PC-3 (cell line): ENCODE measurements around the gene CCRL2. TPM values are rescaled to one million over a fixed set of nuclear protein-coding genes. Genes with fewer than 3 reads are reported as not detected.
"Not testable (repeated sequence)": the region's sequence is repeated elsewhere in the genome, so short reads cannot be mapped to it uniquely, and the experiment has no call there.

Experiments used
- ATAC-seq: fragments of 200-7000 bp; cut with Tn5 transposase; 2 replicates; pipeline ENCODE4 v1.9.1; 2020; ENCODE audit warnings: mild to moderate bottlenecking, moderate library complexity
- BruUV-seq: library from RNA; stranded (reverse); fragments of 400-500 nt; replicated peaks from 2 replicates; lab custom pipeline; 2021; lab: Mats Ljungman, UMichigan
- CTCF ChIA-PET: fragments of 300-600 bp; sonication (Branson Sonifier 250); formaldehyde crosslinking; loops from one replicate; lab custom pipeline; 2022; ENCODE audit warnings: antibody characterized with exemption; lab: Charles Lee
- POLR2A ChIA-PET: fragments of 300-600 bp; sonication (Branson Sonifier 250); formaldehyde crosslinking; loops from one replicate; lab custom pipeline; 2022; ENCODE audit warnings: antibody characterized with exemption; ENCODE audit not compliant: unreplicated experiment; lab: Charles Lee
- DNase-seq: peaks from one replicate; pipeline ENCODE4 v3.0.0-alpha.2; 2015
- H2AFZ ChIP-seq: fragments of 300-600 bp; sonication (generic); 2 replicates; pipeline ENCODE4 v1.6.0; 2016; ENCODE audit warnings: antibody characterized with exemption, low read length
- H3F3A ChIP-seq: fragments of 300-600 bp; sonication (generic); one replicate; pipeline ENCODE4 v1.6.0; 2017; ENCODE audit warnings: antibody characterized with exemption, low read length, control low read depth, mild to moderate bottlenecking; ENCODE audit not compliant: unreplicated experiment
- H3K27ac ChIP-seq: fragments of 300-600 bp; sonication (generic); 2 replicates; pipeline ENCODE4 v1.5.1; 2016; ENCODE audit warnings: mild to moderate bottlenecking, low read length
- H3K27me3 ChIP-seq: fragments of 300-600 bp; sonication (generic); 2 replicates; pipeline ENCODE4 v1.6.1; 2016; ENCODE audit warnings: low read length, mixed read lengths
- H3K36me3 ChIP-seq: fragments of 300-600 bp; sonication (generic); 2 replicates; pipeline ENCODE4 v1.6.1; 2016; ENCODE audit warnings: low read depth, mixed run types, low read length, mixed read lengths
- H3K4me1 ChIP-seq: fragments of 300-600 bp; sonication (generic); 2 replicates; pipeline ENCODE4 v1.5.1; 2016; ENCODE audit warnings: low read length; ENCODE audit not compliant: insufficient read depth
- H3K4me2 ChIP-seq: fragments of 300-600 bp; sonication (generic); 2 replicates; pipeline ENCODE4 v1.6.0; 2016; ENCODE audit warnings: low read length
- H3K4me3 ChIP-seq: fragments of 300-600 bp; sonication (generic); 2 replicates; pipeline ENCODE4 v1.5.1; 2016; ENCODE audit warnings: mild to moderate bottlenecking, low read length, mixed read lengths
- H3K79me2 ChIP-seq: fragments of 300-600 bp; sonication (generic); 2 replicates; pipeline ENCODE4 v1.6.1; 2017; ENCODE audit warnings: low read length, mixed read lengths
- H3K9ac ChIP-seq: fragments of 300-600 bp; sonication (generic); 2 replicates; pipeline ENCODE4 v1.6.0; 2016; ENCODE audit warnings: mild to moderate bottlenecking, low read length
- H3K9me2 ChIP-seq: fragments of 300-600 bp; sonication (generic); replicated peaks from 2 replicates; pipeline ENCODE4 v1.6.1; 2016; ENCODE audit warnings: mixed run types, low read length, mixed read lengths
- H3K9me3 ChIP-seq: fragments of 300-600 bp; sonication (generic); 2 replicates; pipeline ENCODE4 v1.6.1; 2016; ENCODE audit warnings: low read length, mixed read lengths
- H4K20me1 ChIP-seq: fragments of 300-600 bp; sonication (generic); 2 replicates; pipeline ENCODE4 v1.6.1; 2016; ENCODE audit warnings: low read length, mixed read lengths
- EZH2 ChIP-seq: fragments of 300-600 bp; sonication (generic); IDR thresholded peaks from one replicate; pipeline ENCODE4 v1.6.1; 2017; ENCODE audit warnings: antibody characterized with exemption, mild to moderate bottlenecking, low read length; ENCODE audit not compliant: unreplicated experiment
- EZH2phosphoT487 ChIP-seq: fragments of 300-600 bp; sonication (generic); IDR thresholded peaks from 2 replicates; pipeline ENCODE4 v1.6.1; 2018; ENCODE audit warnings: mild to moderate bottlenecking, antibody characterized with exemption, low read length, borderline replicate concordance
- intact Hi-C: fragments of 100-400 bp; cut with micrococcal nuclease; formaldehyde crosslinking; loops from 2 replicates; pipeline ENCODE4 v1.9.0; 2023
- total RNA-seq: library from RNA; depleted of rRNA; stranded (reverse); fragments of >200 nt; gene quantifications from 2 replicates; pipeline ENCODE4 v1.2.3, GENCODE V29; 2014
- TF ChIP-seq, protein P1 (sequence below): fragments of 300-600 bp; sonication (generic); conservative IDR thresholded peaks from 2 replicates; pipeline ENCODE4 v1.5.1; 2017; ENCODE audit warnings: antibody characterized with exemption, low read depth, mild to moderate bottlenecking, low read length

Gene CCRL2
- total RNA-seq, 1 experiment from 2014 or later, result 5.5 TPM

DNA sequence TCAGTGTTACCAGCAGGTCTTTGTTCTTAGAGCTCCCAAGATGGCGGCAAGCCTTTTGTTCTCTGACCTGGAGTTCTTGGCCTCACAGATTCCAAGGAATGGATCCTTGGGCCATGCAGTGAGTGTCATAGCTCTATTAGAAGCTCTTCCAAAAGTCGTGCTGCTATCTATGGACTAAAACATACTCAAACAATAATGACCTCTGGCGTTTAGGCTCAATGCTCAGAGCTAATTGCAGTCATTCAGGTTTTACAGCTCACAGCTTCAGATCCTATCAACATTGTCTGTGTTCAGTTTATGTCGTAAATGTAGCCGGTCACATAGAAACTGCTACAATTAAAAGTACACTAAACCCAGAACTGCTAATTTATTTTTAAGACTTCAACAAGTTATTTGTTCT is 22.2 kb downstream of the CCRL2 start:
- Histone ChIP-seq H3K4me1 (peaks cover 44% of the 10 kb centered on the region), H3K9me3 (0 out of 2 replicates have a peak, but pooled peaks cover 6% of the 10 kb centered on the region), H3K36me3 (no peaks in the 10 kb centered on the region), H2AFZ (peak overlapping the region; percentile 11), H3K9me2 (no peaks in the 10 kb centered on the region), H4K20me1 (no peaks in the 10 kb centered on the region), H3K9ac (no peak overlapping the region), H3F3A (no peaks in the 10 kb centered on the region), H3K4me2 (peak overlapping the region; percentile 16; the same call in 1 of the 2 replicates), H3K27ac (peak overlapping the region; percentile 65), H3K4me3 (no peak overlapping the region), H3K79me2 (no peaks in the 10 kb centered on the region), H3K27me3 (no peaks in the 10 kb centered on the region)
- ChIA-PET CTCF (interaction anchor here (0.6 to 1.3 kb wide), 2 partner anchors 18 to 129 kb away, joined by 3 to 5 read pairs; no protein-coding TSS in a partner anchor), POLR2A (interaction anchor here (0.6 kb wide), 1 partner anchor 131 kb away, joined by 5 read pairs; no protein-coding TSS in a partner anchor)
- BruUV-seq, result TSS peak; percentile 96
- DNase-seq (peak; percentile 21), ATAC-seq (peak; percentile 5; the same call in 1 of the 2 replicates)
- TF ChIP-seq, protein P1, sequence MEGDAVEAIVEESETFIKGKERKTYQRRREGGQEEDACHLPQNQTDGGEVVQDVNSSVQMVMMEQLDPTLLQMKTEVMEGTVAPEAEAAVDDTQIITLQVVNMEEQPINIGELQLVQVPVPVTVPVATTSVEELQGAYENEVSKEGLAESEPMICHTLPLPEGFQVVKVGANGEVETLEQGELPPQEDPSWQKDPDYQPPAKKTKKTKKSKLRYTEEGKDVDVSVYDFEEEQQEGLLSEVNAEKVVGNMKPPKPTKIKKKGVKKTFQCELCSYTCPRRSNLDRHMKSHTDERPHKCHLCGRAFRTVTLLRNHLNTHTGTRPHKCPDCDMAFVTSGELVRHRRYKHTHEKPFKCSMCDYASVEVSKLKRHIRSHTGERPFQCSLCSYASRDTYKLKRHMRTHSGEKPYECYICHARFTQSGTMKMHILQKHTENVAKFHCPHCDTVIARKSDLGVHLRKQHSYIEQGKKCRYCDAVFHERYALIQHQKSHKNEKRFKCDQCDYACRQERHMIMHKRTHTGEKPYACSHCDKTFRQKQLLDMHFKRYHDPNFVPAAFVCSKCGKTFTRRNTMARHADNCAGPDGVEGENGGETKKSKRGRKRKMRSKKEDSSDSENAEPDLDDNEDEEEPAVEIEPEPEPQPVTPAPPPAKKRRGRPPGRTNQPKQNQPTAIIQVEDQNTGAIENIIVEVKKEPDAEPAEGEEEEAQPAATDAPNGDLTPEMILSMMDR, result no peak
- intact Hi-C loops, result loop anchor here (2.0 to 5.0 kb wide), 4 partner anchors 48 to 212 kb away; no protein-coding TSS in a partner anchor

DNA sequence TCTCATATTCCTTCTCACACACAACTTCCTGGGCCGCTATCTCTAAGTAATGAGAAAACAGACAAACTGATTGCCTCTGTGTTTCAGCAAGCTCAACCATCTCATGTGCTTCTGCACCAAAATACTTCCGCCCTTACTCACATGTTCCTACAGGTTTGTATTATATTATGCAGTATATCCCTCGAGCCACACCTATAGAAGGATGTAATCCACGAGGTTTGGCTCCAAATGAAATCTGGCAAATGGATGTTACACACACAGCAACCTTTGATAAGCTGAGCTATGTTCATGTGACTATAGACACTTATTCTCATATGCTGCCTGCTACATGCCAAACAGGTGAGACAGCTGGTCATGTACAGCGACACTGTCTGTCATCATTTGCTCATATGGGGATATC is 22.6 kb downstream of the CCRL2 start:
- Histone ChIP-seq H2AFZ (peak overlapping the region; percentile 11), H3F3A (no peaks in the 10 kb centered on the region), H3K9me3 (0 out of 2 replicates have a peak, but pooled peaks cover 6% of the 10 kb centered on the region), H3K36me3 (no peaks in the 10 kb centered on the region), H3K9ac (no peak overlapping the region), H4K20me1 (no peaks in the 10 kb centered on the region), H3K79me2 (no peaks in the 10 kb centered on the region), H3K4me1 (peaks cover 44% of the 10 kb centered on the region), H3K4me2 (peak overlapping the region; percentile 16; the same call in 1 of the 2 replicates), H3K27me3 (no peaks in the 10 kb centered on the region), H3K27ac (peak overlapping the region; percentile 65), H3K4me3 (no peak overlapping the region), H3K9me2 (no peaks in the 10 kb centered on the region)
- ChIA-PET POLR2A (interaction anchor here (0.6 kb wide), 1 partner anchor 131 kb away, joined by 5 read pairs; no protein-coding TSS in a partner anchor), CTCF (interaction anchor here (1.3 kb wide), 1 partner anchor 129 kb away, joined by 5 read pairs; no protein-coding TSS in a partner anchor)
- intact Hi-C loops, result loop anchor here (2.0 to 5.0 kb wide), 4 partner anchors 49 to 212 kb away; no protein-coding TSS in a partner anchor
- BruUV-seq, result no TSS peak
- DNase-seq, result peak; percentile 84
- ATAC-seq, result peak; percentile 79
- no peak for TF ChIP-seq EZH2phosphoT487
- no peak for TF ChIP-seq EZH2
- TF ChIP-seq, protein P1, result no peak

DNA sequence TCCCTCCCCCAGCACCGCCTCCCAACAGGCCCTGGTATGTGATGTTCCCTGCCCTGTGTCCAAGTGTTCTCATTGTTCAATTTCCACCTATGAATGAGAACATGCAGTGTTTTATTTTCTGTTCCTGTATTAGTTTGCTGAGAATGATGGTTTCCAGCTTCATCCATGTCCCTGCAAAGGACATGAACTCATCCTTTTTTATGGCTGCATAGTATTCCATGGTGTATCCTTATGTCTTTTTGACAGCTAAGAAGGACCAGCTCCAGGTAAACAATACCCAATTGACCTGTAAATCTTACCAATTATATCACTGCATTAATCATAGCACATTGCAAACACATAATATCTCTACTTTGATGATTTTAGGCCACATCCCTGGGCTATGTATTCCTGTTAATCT is 23.8 kb downstream of the CCRL2 start:
- POLR2A ChIA-PET, DNase-seq: not testable (repeated sequence)

DNA sequence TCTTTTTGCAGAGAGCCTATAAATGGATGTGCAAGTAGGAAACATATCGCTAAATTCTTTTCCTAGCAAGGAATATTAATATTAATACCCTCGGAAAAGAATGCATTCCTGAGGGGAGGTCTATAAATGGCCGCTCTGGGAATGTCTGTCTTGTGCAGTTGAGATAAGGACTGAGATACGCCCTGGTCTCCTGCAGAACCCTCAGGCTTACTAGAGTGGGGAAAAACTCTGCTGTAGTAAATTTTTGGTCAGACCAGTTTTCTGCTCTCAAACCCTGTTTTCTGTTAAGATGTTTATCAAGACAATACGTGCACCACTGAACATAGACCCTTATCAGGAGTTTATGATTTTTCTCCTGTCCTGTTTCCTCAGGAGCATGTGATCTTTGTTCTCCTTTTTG is 24.8 kb downstream of the CCRL2 start:
- ATAC-seq, H3K4me3 ChIP-seq, POLR2A ChIA-PET, H3F3A ChIP-seq, H3K27me3 ChIP-seq, H3K36me3 ChIP-seq, intact Hi-C loops, H3K79me2 ChIP-seq, CTCF ChIA-PET, H3K9ac ChIP-seq, H3K9me3 ChIP-seq, H4K20me1 ChIP-seq, BruUV-seq, H3K27ac ChIP-seq, DNase-seq, H3K9me2 ChIP-seq, H3K4me2 ChIP-seq, H2AFZ ChIP-seq: not testable (repeated sequence)
- peaks cover 29% of the 10 kb centered on the region for H3K4me1 ChIP-seq

More for the DNA sequence above, 23.8 kb downstream of the CCRL2 start:
- H2AFZ ChIP-seq, H3K4me3 ChIP-seq, H3K9me2 ChIP-seq, BruUV-seq, H3K4me2 ChIP-seq, H3K9me3 ChIP-seq, intact Hi-C loops, H3K79me2 ChIP-seq, H3K27me3 ChIP-seq, H4K20me1 ChIP-seq, H3K9ac ChIP-seq, H3K36me3 ChIP-seq, ATAC-seq, H3K27ac ChIP-seq, H3F3A ChIP-seq: not testable (repeated sequence)
- CTCF ChIA-PET, result interaction anchor here (0.6 kb wide), 1 partner anchor 44 kb away, joined by 5 read pairs; no protein-coding TSS in a partner anchor
- peaks cover 39% of the 10 kb centered on the region for H3K4me1 ChIP-seq

DNA sequence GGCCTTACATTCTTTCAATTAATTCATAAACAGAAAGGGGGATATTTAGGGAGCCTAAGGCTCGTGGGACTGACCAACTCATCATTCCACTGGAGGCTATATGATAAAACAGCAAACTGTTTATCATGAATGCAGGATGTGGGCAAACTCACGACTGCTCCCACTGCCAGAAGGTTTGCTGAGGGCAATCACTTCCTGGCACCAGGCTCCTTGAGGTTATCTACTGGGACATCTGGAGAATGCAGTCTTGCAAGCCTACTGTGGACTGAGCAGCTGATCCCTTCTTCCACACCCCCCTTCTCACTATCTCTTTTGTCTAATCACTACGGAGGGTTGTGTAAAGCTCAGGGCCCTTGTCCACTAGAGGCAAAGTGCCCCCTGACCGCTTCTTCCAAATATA is 26.1 kb downstream of the CCRL2 start:
- H3K27ac ChIP-seq, BruUV-seq, H3K27me3 ChIP-seq, H3K9ac ChIP-seq, H3F3A ChIP-seq, H3K36me3 ChIP-seq, CTCF ChIA-PET, H3K9me2 ChIP-seq, H4K20me1 ChIP-seq, H3K4me2 ChIP-seq, intact Hi-C loops, H2AFZ ChIP-seq, H3K9me3 ChIP-seq, ATAC-seq, H3K4me3 ChIP-seq, POLR2A ChIA-PET, H3K79me2 ChIP-seq: not testable (repeated sequence)
- DNase-seq, result peak; percentile 4
- peaks cover 23% of the 10 kb centered on the region for H3K4me1 ChIP-seq
